Body of pancreas (tissue), 4 donors: ENCODE results near the gene FOXO3. TPM values are rescaled to one million over a fixed set of nuclear protein-coding genes. Genes with fewer than 3 reads are reported as not detected.
"Not testable (repeated sequence)": the region's sequence is repeated elsewhere in the genome, so short reads cannot be mapped to it uniquely, and the experiment has no call there.

Experiments
- ATAC-seq: fragments of 150-250 bp; one replicate; pipeline ENCODE4 v1.9.1; 2016
- DNase-seq, 4 donors: peaks; one replicate each; pipeline ENCODE4 v3.0.0-alpha.2; 2019
- H3K27ac ChIP-seq, 4 donors: fragments of 200-600 bp; sonication (generic); 1 replicate in 3 of 4; 2 replicates in 1 of 4; pipeline versions ENCODE4 v1.5.1 to v1.6.1; 2016 to 2019; ENCODE audit warnings: mild to moderate bottlenecking in 1 of 4, mixed read lengths in 1 of 4, moderate library complexity in 1 of 4
- H3K27me3 ChIP-seq, 2 donors: fragments of 200-600 bp; sonication (generic); one replicate each; pipeline ENCODE4 v1.6.0; 2016; ENCODE audit warnings: mild to moderate bottlenecking in 1 of 2
- H3K36me3 ChIP-seq, 2 donors: fragments of 200-600 bp; sonication (generic); replicated peaks in 1 of 2; 2 replicates each; pipeline ENCODE4 v1.5.1; 2016; ENCODE audit warnings: low read depth in 2 of 2; ENCODE audit not compliant: insufficient read depth in 1 of 2
- H3K4me1 ChIP-seq: fragments of 200-600 bp; sonication (generic); one replicate; pipeline ENCODE4 v1.6.0; 2016
- H3K4me3 ChIP-seq, 2 donors: fragments of 200-600 bp; sonication (generic); 1 replicate in 1 of 2; 2 replicates in 1 of 2; pipeline ENCODE4 v1.5.1; 2016 to 2019
- H3K9me3 ChIP-seq, 3 donors: fragments of 200-600 bp; sonication (generic); 1 replicate in 2 of 3; 2 replicates in 1 of 3; pipeline ENCODE4 v1.5.1; 2016
- CTCF ChIP-seq, 7 experiments: fragments of 450-650 bp in 4 of 7; fragments of 200-600 bp in 3 of 7; sonication (generic) in 3 of 7; IDR thresholded peaks; one replicate each; pipeline ENCODE4 v1.5.1; 2016 to 2019; ENCODE audit warnings: antibody characterized with exemption in 7 of 7
- POLR2A ChIP-seq, 3 donors: fragments of 450-650 bp; IDR thresholded peaks; one replicate each; pipeline ENCODE4 v1.6.1; 2016; ENCODE audit warnings: antibody characterized with exemption in 3 of 3, mild to moderate bottlenecking in 2 of 3
- WGBS, 2 donors: methylation state at CpG; one replicate each; pipeline ENCODE4 v1.1.5; 2017; 5-methylcytosine and 5-hydroxymethylcytosine counted together
- intact Hi-C: fragments of 100-400 bp; cut with DNase I; formaldehyde crosslinking; loops from one replicate; pipeline ENCODE4 v1.15.1; 2023
- total RNA-seq, 2 donors: library from RNA; depleted of rRNA; stranded (reverse); fragments of >200 nt; gene quantifications; one replicate each; pipeline ENCODE4 v1.1.0, GENCODE V29; 2016

Gene FOXO3
- total RNA-seq, 2 donors from 2014 or later = 62.8 to 69.5 TPM

- H3K27ac ChIP-seq = peak overlapping the region in 3 of 4 donors; percentile 44 to 78 (median 61)
- H3K27me3 ChIP-seq = no peaks in the 10 kb centered on the region
- no peak for TF ChIP-seq POLR2A (IDR thresholded peaks at IDR 0.05)
- no peak for TF ChIP-seq CTCF (IDR thresholded peaks at IDR 0.05)
- H3K36me3 ChIP-seq = no peaks in the 10 kb centered on the region
- H3K4me1 ChIP-seq = peaks cover 71% of the 10 kb centered on the region
- 56 to 58% methylated on average over 3 of the region's 3 CpGs for WGBS, 2 donors
- intact Hi-C loops = loop anchor here (10.0 kb wide), 1 partner anchor 108 kb away; no protein-coding TSS in a partner anchor
- DNase-seq (no peak), ATAC-seq (peak; percentile 12)
- no peaks in the 10 kb centered on the region for H3K9me3 ChIP-seq
- H3K4me3 ChIP-seq = no peak overlapping the region
Observed at GRCh38 chr6:108676555-108676954, 115.8 kb downstream of the FOXO3 start.

- 66 to 80% methylated on average over 3 of the region's 3 CpGs for WGBS, 2 donors
- intact Hi-C loops = loop anchor here (10.0 kb wide), 1 partner anchor 107 kb away; no protein-coding TSS in a partner anchor
- Histone ChIP-seq H3K9me3 (no peaks in the 10 kb centered on the region), H3K36me3 (no peaks in the 10 kb centered on the region), H3K4me1 (peaks cover 71% of the 10 kb centered on the region), H3K27me3 (no peaks in the 10 kb centered on the region), H3K4me3 (no peak overlapping the region), H3K27ac (peak overlapping the region; percentile 22 to 78 (median 52))
- TF ChIP-seq POLR2A (IDR thresholded peaks at IDR 0.05) (no peak), CTCF (IDR thresholded peaks at IDR 0.05) (no peak)
- DNase-seq (no peak), ATAC-seq (no peak)
Observed at GRCh38 chr6:108677357-108677756, 116.6 kb downstream of the FOXO3 start.

GRCh38 chr6:108677894-108678293 lies 117.2 kb downstream of the FOXO3 start:
- H3K27ac ChIP-seq = peak overlapping the region in 3 of 4 donors; percentile 44 to 78 (median 61)
- H3K4me3 ChIP-seq = no peak overlapping the region
- DNase-seq = no peak
- H3K9me3 ChIP-seq = no peaks in the 10 kb centered on the region
- H3K27me3 ChIP-seq = no peaks in the 10 kb centered on the region
- peaks cover 71% of the 10 kb centered on the region for H3K4me1 ChIP-seq
- peak; percentile 38 for ATAC-seq
- WGBS, 2 donors = 28 to 43% methylated on average over 1 of the region's 1 CpG
- TF ChIP-seq POLR2A (IDR thresholded peaks at IDR 0.05) (no peak), CTCF (IDR thresholded peaks at IDR 0.05) (no peak)
- intact Hi-C loops = loop anchor here (10.0 kb wide), 1 partner anchor 107 kb away; no protein-coding TSS in a partner anchor
- no peaks in the 10 kb centered on the region for H3K36me3 ChIP-seq

GRCh38 chr6:108680314-108680713 lies 119.6 kb downstream of the FOXO3 start:
- H3K4me1 ChIP-seq = peaks cover 68% of the 10 kb centered on the region
- H3K4me3 ChIP-seq, H3K36me3 ChIP-seq, H3K9me3 ChIP-seq, DNase-seq, intact Hi-C loops, H3K27me3 ChIP-seq, ATAC-seq: not testable (repeated sequence)
- peak overlapping the region in 1 of 4 donors; percentile 32 for H3K27ac ChIP-seq
- 84 to 87% methylated on average over 9 of the region's 9 CpGs for WGBS, 2 donors

- H3K27me3 ChIP-seq, DNase-seq, intact Hi-C loops, H3K27ac ChIP-seq, H3K9me3 ChIP-seq, ATAC-seq, H3K36me3 ChIP-seq, H3K4me3 ChIP-seq: not testable (repeated sequence)
- WGBS, 2 donors = 70 to 94% methylated on average over 1 of the region's 1 CpG
- peaks cover 68% of the 10 kb centered on the region for H3K4me1 ChIP-seq
Observed at GRCh38 chr6:108681721-108682120, 121.0 kb downstream of the FOXO3 start.

- ATAC-seq, DNase-seq, H3K4me3 ChIP-seq, H3K9me3 ChIP-seq, H3K36me3 ChIP-seq, intact Hi-C loops, H3K27me3 ChIP-seq: not testable (repeated sequence)
- 70 to 92% methylated on average over 2 to 7 of the region's 7 CpGs for WGBS, 2 donors
- peaks cover 68% of the 10 kb centered on the region for H3K4me1 ChIP-seq
- H3K27ac ChIP-seq = peak overlapping the region in 3 of 4 donors; percentile 19 to 54 (median 34)
Observed at GRCh38 chr6:108682383-108683119, 121.8 kb downstream of the FOXO3 start.

GRCh38 chr6:108683976-108684375 lies 123.3 kb downstream of the FOXO3 start:
- H3K27me3 ChIP-seq = not testable (repeated sequence)
- peak overlapping the region in 3 of 4 donors; percentile 27 to 65 (median 52) for H3K27ac ChIP-seq

More at GRCh38 chr6:108683976-108684375, 123.3 kb downstream of the FOXO3 start:
- ATAC-seq = peak; percentile 54
- DNase-seq, H3K36me3 ChIP-seq, intact Hi-C loops, H3K4me3 ChIP-seq, H3K9me3 ChIP-seq: not testable (repeated sequence)
- peaks cover 72% of the 10 kb centered on the region for H3K4me1 ChIP-seq
- 0 to 29% methylated on average over 2 of the region's 2 CpGs for WGBS, 2 donors
